Loucy (cell line): ENCODE measurements around the gene AMIGO3.

Experiments
- CTCF ChIP-seq: fragments of 200-600 bp; sonication (generic); conservative IDR thresholded peaks from 2 replicates; pipeline ENCODE4 v1.5.1; 2014; ENCODE audit warnings: mild to moderate bottlenecking, antibody characterized with exemption, low read length
- EZH2phosphoT487 ChIP-seq: fragments of 200-600 bp; IDR thresholded peaks from 2 replicates; pipeline ENCODE4 v1.6.1; 2018; ENCODE audit warnings: antibody characterized with exemption, mild to moderate bottlenecking, moderate library complexity, borderline replicate concordance

DNA sequence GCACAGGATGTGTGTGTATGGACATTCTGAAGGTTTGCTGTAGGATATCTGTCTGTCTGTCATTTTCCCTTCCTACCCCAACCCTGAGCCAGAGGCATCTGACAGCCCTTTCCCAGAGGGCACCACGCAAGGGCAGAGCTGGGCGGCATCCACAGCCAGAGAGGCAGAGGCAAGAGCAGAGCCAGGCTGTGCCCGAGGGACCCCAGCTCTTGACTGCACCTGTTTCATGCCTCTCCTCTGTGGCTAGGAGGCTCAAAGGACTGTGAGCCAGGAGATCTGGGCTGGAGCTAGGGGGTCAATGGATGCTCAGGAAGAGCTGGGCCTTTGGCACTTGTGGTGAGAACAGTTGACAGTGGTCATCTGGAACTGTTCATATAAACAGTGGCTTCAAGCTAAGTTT is 50.1 kb downstream of the AMIGO3 start:
- TF ChIP-seq CTCF (no peak), EZH2phosphoT487 (no peak)
